Body of pancreas (tissue), 4 donors: ENCODE measurements around the gene DLD.

Source experiments
- CTCF ChIP-seq, 7 experiments: fragments of 450-650 bp in 4 of 7; fragments of 200-600 bp in 3 of 7; sonication (generic) in 3 of 7; IDR thresholded peaks; one replicate each; pipeline ENCODE4 v1.5.1; 2016 to 2019; ENCODE audit warnings: antibody characterized with exemption in 7 of 7
- POLR2A ChIP-seq, 3 donors: fragments of 450-650 bp; IDR thresholded peaks; one replicate each; pipeline ENCODE4 v1.6.1; 2016; ENCODE audit warnings: antibody characterized with exemption in 3 of 3, mild to moderate bottlenecking in 2 of 3

- TF ChIP-seq POLR2A (IDR thresholded peaks at IDR 0.05) (no peak), CTCF (IDR thresholded peaks at IDR 0.05) (no peak)
Observed at GRCh38 chr7:107951172-107951787, 60.3 kb downstream of the DLD start.
